IMR-90 (cell line): ENCODE results near the gene ABCB10. TPM values are rescaled to one million over a fixed set of nuclear protein-coding genes. Genes with fewer than 3 reads are reported as not detected.
A peak's percentile ranks its signal among the peaks of the same experiment; 100 is the strongest.

Experiments used
- ATAC-seq: fragments of 200-7000 bp; cut with Tn5 transposase; 2 replicates; pipeline ENCODE4 v1.9.1; 2020; ENCODE audit warnings: low read depth, mild to moderate bottlenecking, moderate library complexity
- BruUV-seq: library from RNA; stranded (reverse); fragments of 400-500 nt; replicated peaks from 2 replicates; lab custom pipeline; 2021; lab: Mats Ljungman, UMichigan
- CTCF ChIA-PET: fragments of 300-600 bp; formaldehyde crosslinking; extraction: SDS; loops from one replicate; lab custom pipeline; 2021; ENCODE audit warnings: antibody characterized with exemption; lab: Yijun Ruan, JAX
- POLR2A ChIA-PET: fragments of 300-600 bp; sonication (Branson Sonifier 250); formaldehyde crosslinking; loops from one replicate; lab custom pipeline; 2022; ENCODE audit warnings: antibody characterized with exemption; ENCODE audit not compliant: unreplicated experiment; lab: Charles Lee
- DNase-seq: peaks from one replicate; pipeline ENCODE4 v3.0.0; 2013
- H2AFZ ChIP-seq: replicated peaks from 2 replicates; pipeline ENCODE3; 2013; ENCODE audit warnings: low read length, mild to moderate bottlenecking; ENCODE audit not compliant: poor library complexity
- H2AK5ac ChIP-seq: 2 replicates; pipeline ENCODE4 v1.6.1; 2013; ENCODE audit warnings: low read depth, low read length, inconsistent platforms
- H2AK9ac ChIP-seq: replicated peaks from 2 replicates; pipeline ENCODE3; 2013; ENCODE audit warnings: mild to moderate bottlenecking, low read depth, low read length, moderate library complexity; ENCODE audit not compliant: poor library complexity
- H2BK120ac ChIP-seq: 2 replicates; pipeline ENCODE4 v1.6.1; 2013; ENCODE audit warnings: low read depth, low read length, inconsistent platforms
- H2BK15ac ChIP-seq: 3 replicates; pipeline ENCODE4 v1.6.1; 2013; ENCODE audit warnings: low read depth, low read length, inconsistent platforms
- H2BK20ac ChIP-seq: 2 replicates; pipeline ENCODE4 v1.6.1; 2013; ENCODE audit warnings: low read depth, mild to moderate bottlenecking, inconsistent platforms, low read length, moderate library complexity
- H2BK5ac ChIP-seq: 2 replicates; pipeline ENCODE4 v1.6.1; 2013; ENCODE audit warnings: mild to moderate bottlenecking, low read depth, low read length, inconsistent platforms; ENCODE audit not compliant: poor library complexity, severe bottlenecking
- H3K14ac ChIP-seq: replicated peaks from 2 replicates; pipeline ENCODE4 v1.6.1; 2013; ENCODE audit warnings: low read depth, low read length, inconsistent platforms
- H3K18ac ChIP-seq: 2 replicates; pipeline ENCODE4 v1.6.1; 2013; ENCODE audit warnings: low read depth, low read length, control low read depth
- H3K23ac ChIP-seq: 2 replicates; pipeline ENCODE4 v1.6.1; 2013; ENCODE audit warnings: low read depth, low read length, inconsistent platforms
- H3K27ac ChIP-seq: 2 replicates; pipeline ENCODE4 v1.5.1; 2013; ENCODE audit warnings: mild to moderate bottlenecking, control low read depth, low read length; ENCODE audit not compliant: insufficient read depth
- H3K27me3 ChIP-seq: 2 replicates; pipeline ENCODE4 v1.6.1; 2013; ENCODE audit warnings: low read length; ENCODE audit not compliant: control insufficient read depth, insufficient read depth
- H3K36me3 ChIP-seq: 2 replicates; pipeline ENCODE4 v1.6.1; 2013; ENCODE audit warnings: low read length, mixed read lengths; ENCODE audit not compliant: control insufficient read depth, insufficient read depth
- H3K4ac ChIP-seq: 2 replicates; pipeline ENCODE4 v1.6.1; 2013; ENCODE audit warnings: low read depth, low read length, inconsistent platforms
- H3K4me1 ChIP-seq: 2 replicates; pipeline ENCODE4 v1.6.1; 2013; ENCODE audit warnings: low read length, mixed read lengths; ENCODE audit not compliant: control insufficient read depth, insufficient read depth
- H3K4me2 ChIP-seq: 2 replicates; pipeline ENCODE4 v1.6.1; 2013; ENCODE audit warnings: low read depth, mild to moderate bottlenecking, control low read depth, low read length, moderate library complexity
- H3K4me3 ChIP-seq: 2 replicates; pipeline ENCODE4 v1.5.1; 2013; ENCODE audit warnings: low read depth, mild to moderate bottlenecking, control low read depth, low read length, moderate library complexity; ENCODE audit not compliant: insufficient read depth
- H3K56ac ChIP-seq: 2 replicates; pipeline ENCODE4 v1.6.1; 2013; ENCODE audit warnings: low read length, inconsistent platforms; ENCODE audit not compliant: insufficient read depth; ENCODE audit errors: extremely low read depth
- H3K79me1 ChIP-seq, 2 experiments: 2 replicates each; pipeline ENCODE4 v1.6.1; 2013; ENCODE audit warnings: low read length in 2 of 2, inconsistent platforms in 1 of 2, low read depth in 1 of 2
- H3K9ac ChIP-seq: 2 replicates; pipeline ENCODE4 v1.6.1; 2013; ENCODE audit warnings: low read depth, low read length, control low read depth
- H3K9me1 ChIP-seq: 2 replicates; pipeline ENCODE4 v1.6.1; 2013; ENCODE audit warnings: low read length, inconsistent platforms; ENCODE audit not compliant: insufficient read depth
- H3K9me3 ChIP-seq: 2 replicates; pipeline ENCODE4 v1.6.1; 2013; ENCODE audit warnings: low read length; ENCODE audit not compliant: control insufficient read depth, insufficient read depth
- H4K20me1 ChIP-seq: 2 replicates; pipeline ENCODE4 v1.6.1; 2013; ENCODE audit warnings: low read length, inconsistent platforms; ENCODE audit not compliant: insufficient read depth
- H4K5ac ChIP-seq: 2 replicates; pipeline ENCODE4 v1.6.1; 2013; ENCODE audit warnings: mild to moderate bottlenecking, low read depth, low read length, control low read depth
- H4K8ac ChIP-seq, 2 experiments: 2 replicates each; pipeline ENCODE4 v1.6.1; 2013; ENCODE audit warnings: low read depth in 2 of 2, low read length in 2 of 2, control low read depth in 1 of 2, inconsistent platforms in 1 of 2
- H4K91ac ChIP-seq: 2 replicates; pipeline ENCODE4 v1.6.1; 2013; ENCODE audit warnings: low read depth, low read length, inconsistent platforms; ENCODE audit not compliant: insufficient read depth
- BHLHE40 ChIP-seq: fragments of 150-350 bp; IDR thresholded peaks from 2 replicates; pipeline ENCODE4 v1.6.1; 2016; ENCODE audit warnings: mild to moderate bottlenecking, low read depth, low read length
- CEBPB ChIP-seq: IDR thresholded peaks from 2 replicates; pipeline ENCODE4 v1.6.1; 2012; ENCODE audit warnings: low read depth, low read length, improper control_type of control experiment
- CTCF ChIP-seq: conservative IDR thresholded peaks from 2 replicates; pipeline ENCODE4 v1.5.1; 2012; ENCODE audit warnings: mild to moderate bottlenecking, low read depth, low read length, improper control_type of control experiment
- ELK1 ChIP-seq: fragments of 150-350 bp; IDR thresholded peaks from 2 replicates; pipeline ENCODE4 v1.6.1; 2016; ENCODE audit warnings: low read depth, mild to moderate bottlenecking, low read length, moderate library complexity, borderline replicate concordance
- FOS ChIP-seq: fragments of 150-350 bp; IDR thresholded peaks from 2 replicates; pipeline ENCODE4 v1.6.1; 2016; ENCODE audit warnings: low read depth, low read length
- MAFK ChIP-seq: IDR thresholded peaks from 2 replicates; pipeline ENCODE4 v1.6.1; 2012; ENCODE audit warnings: low read depth, low read length, improper control_type of control experiment
- MAZ ChIP-seq: IDR thresholded peaks from 2 replicates; pipeline ENCODE4 v1.6.1; 2012; ENCODE audit warnings: low read depth, mild to moderate bottlenecking, low read length, improper control_type of control experiment, moderate library complexity, borderline replicate concordance
- MXI1 ChIP-seq: IDR thresholded peaks from 2 replicates; pipeline ENCODE4 v1.6.1; 2012; ENCODE audit warnings: low read depth, mild to moderate bottlenecking, low read length, moderate library complexity, borderline replicate concordance
- NFE2L2 ChIP-seq: fragments of 150-350 bp; IDR thresholded peaks from 2 replicates; pipeline ENCODE4 v1.6.1; 2016; ENCODE audit warnings: low read depth, mild to moderate bottlenecking, low read length
- POLR2A ChIP-seq: IDR thresholded peaks from 2 replicates; pipeline ENCODE4 v1.6.1; 2012; ENCODE audit warnings: mild to moderate bottlenecking, low read depth, low read length
- RAD21 ChIP-seq: IDR thresholded peaks from 2 replicates; pipeline ENCODE4 v1.6.1; 2012; ENCODE audit warnings: low read length, improper control_type of control experiment
- RCOR1 ChIP-seq: IDR thresholded peaks from 2 replicates; pipeline ENCODE4 v1.6.1; 2012; ENCODE audit warnings: mild to moderate bottlenecking, low read length, improper control_type of control experiment; ENCODE audit not compliant: insufficient replicate concordance
- RFX5 ChIP-seq: IDR thresholded peaks from 2 replicates; pipeline ENCODE4 v1.8.0; 2012; ENCODE audit warnings: low read depth, mild to moderate bottlenecking, low read length, moderate library complexity
- SMC3 ChIP-seq: fragments of 150-350 bp; IDR thresholded peaks from 2 replicates; pipeline ENCODE4 v1.6.1; 2016; ENCODE audit warnings: low read depth, mild to moderate bottlenecking, antibody characterized with exemption, low read length, moderate library complexity
- USF2 ChIP-seq: fragments of 150-350 bp; IDR thresholded peaks from 2 replicates; pipeline ENCODE4 v1.6.1; 2017; ENCODE audit warnings: mild to moderate bottlenecking, antibody characterized with exemption, low read length, low read depth
- WGBS, 2 experiments: methylation state at CpG; one replicate each; pipeline versions ENCODE4 v1.1.5 to v1.1.7; 2013; ENCODE audit warnings: missing lambda C conversion rate in 2 of 2; ENCODE audit not compliant: insufficient read length in 1 of 2; ENCODE audit errors: extremely low coverage in 2 of 2; 5-methylcytosine and 5-hydroxymethylcytosine counted together
- dilution Hi-C: fragments of 300-500 bp; cut with HindIII; formaldehyde crosslinking; loops from one replicate; pipeline ENCODE4 v1.14.3; 2018; ENCODE audit warnings: low sequenced_read_pairs; ENCODE audit not compliant: unreplicated experiment
- in situ Hi-C: fragments of 300-500 bp; cut with MboI; formaldehyde crosslinking; loops from 3 replicates; pipeline ENCODE4 v1.14.3; 2019; ENCODE audit warnings: low sequenced_read_pairs, inconsistent platforms, mixed read lengths
- intact Hi-C: fragments of 100-400 bp; cut with micrococcal nuclease; formaldehyde crosslinking; loops from 2 replicates; pipeline ENCODE4 v1.10.0; 2022
- polyA plus RNA-seq, 3 experiments: library from polyadenylated mRNA; depleted of rRNA; stranded (reverse); fragments of >200 nt; gene quantifications; 2 replicates each; pipeline ENCODE4 v1.2.3, GENCODE V29; 2012; ENCODE audit warnings: low replicate concordance in 1 of 3
- total RNA-seq: library from RNA; depleted of rRNA; stranded (reverse); fragments of >200 nt; gene quantifications from 2 replicates; pipeline ENCODE4 v1.2.3, GENCODE V29; 2012

Gene ABCB10
- total and polyA plus RNA-seq, 2 of the 4 experiments (the other 2 are of a cell fraction): 6.5 to 10.9 TPM

GRCh38 chr1:229514578-229515275 lies 43.8 kb downstream of the ABCB10 start:
- H3K27me3 ChIP-seq: no peaks in the 10 kb centered on the region
- H3K14ac ChIP-seq: no peak overlapping the region
- H4K91ac ChIP-seq: no peak overlapping the region
- H3K9me3 ChIP-seq: no peaks in the 10 kb centered on the region
- no peak overlapping the region for H3K27ac ChIP-seq
- no peaks in the 10 kb centered on the region; the same call in 1 of the 2 replicates for H3K4me1 ChIP-seq
- no peak overlapping the region for H2AK9ac ChIP-seq
- ATAC-seq (peak; percentile 98), DNase-seq (peak; percentile 78)
- no peak overlapping the region for H4K5ac ChIP-seq
- H2AK5ac ChIP-seq: no peak overlapping the region
- no peak overlapping the region for H3K23ac ChIP-seq
- CTCF ChIA-PET: interaction anchor here (0.5 to 1.3 kb wide), 8 partner anchors 14 to 850 kb away, joined by 3 to 7 read pairs (median 3); no protein-coding TSS in a partner anchor
- no peak overlapping the region for H2BK120ac ChIP-seq
- no peaks in the 10 kb centered on the region for H4K20me1 ChIP-seq
- POLR2A ChIA-PET: no interaction called here
- H2BK20ac ChIP-seq: no peak overlapping the region
- BruUV-seq: no TSS peak
- H2BK15ac ChIP-seq: no peak overlapping the region
- no peak overlapping the region for H3K4me2 ChIP-seq
- H3K4me3 ChIP-seq: no peak overlapping the region
- no peaks in the 10 kb centered on the region for H3K79me1 ChIP-seq
- H3K18ac ChIP-seq: no peak overlapping the region
- in situ Hi-C loops (no loop called here), dilution Hi-C loops (no loop called here), intact Hi-C loops (loop anchor here (1.0 kb wide), 2 partner anchors 256 to 796 kb away; no protein-coding TSS in a partner anchor)
- 0 out of 2 replicates have a peak, but pooled peaks cover 5% of the 10 kb centered on the region for H3K36me3 ChIP-seq
- no peak overlapping the region for H3K9ac ChIP-seq
- no peak overlapping the region for H2AFZ ChIP-seq
- no peak overlapping the region for H3K4ac ChIP-seq
- no peak overlapping the region for H4K8ac ChIP-seq
- H3K9me1 ChIP-seq: no peaks in the 10 kb centered on the region
- H3K56ac ChIP-seq: no peak overlapping the region
- no CpG with 5 or more reads among the region's 8 CpGs for WGBS, 2 experiments
- no peak overlapping the region for H2BK5ac ChIP-seq
- TF ChIP-seq RCOR1: no peak
- no peak for TF ChIP-seq POLR2A
- TF ChIP-seq MAFK: no peak
- TF ChIP-seq RAD21: peak; percentile 61
- TF ChIP-seq BHLHE40: no peak
- peak; percentile 82 for TF ChIP-seq CTCF
- TF ChIP-seq ELK1: no peak
- no peak for TF ChIP-seq USF2
- TF ChIP-seq MAZ: no peak
- no peak for TF ChIP-seq RFX5
- no peak for TF ChIP-seq NFE2L2
- TF ChIP-seq FOS: no peak
- no peak for TF ChIP-seq CEBPB
- peak; percentile 59 for TF ChIP-seq SMC3
- no peak for TF ChIP-seq MXI1
